Left lung (tissue), 10 donors: ENCODE results near the gene TTLL8. TPM values are rescaled to one million over a fixed set of nuclear protein-coding genes. Genes with fewer than 3 reads are reported as not detected.
A peak's percentile ranks its signal among the peaks of the same experiment; 100 is the strongest.

Experiments used
- ATAC-seq: fragments of 200-7000 bp; cut with Tn5 transposase; one replicate; pipeline ENCODE4 v1.9.1; 2020; ENCODE audit warnings: moderate library complexity
- DNase-seq, 4 donors: peaks; one replicate each; pipeline ENCODE4 v3.0.0-alpha.2; 2013 to 2020
- H3K27ac ChIP-seq, 2 donors: fragments of 200-600 bp; sonication (generic) in 1 of 2; one replicate each; pipeline versions ENCODE4 v1.5.0 to v1.8.0; 2020 to 2021
- H3K27me3 ChIP-seq, 2 donors: fragments of 200-600 bp; sonication (generic) in 1 of 2; one replicate each; pipeline versions ENCODE4 v1.5.0 to v1.8.0; 2020 to 2021
- H3K36me3 ChIP-seq, 2 donors: fragments of 200-600 bp; sonication (generic) in 1 of 2; one replicate each; pipeline versions ENCODE4 v1.5.0 to v1.8.0; 2020 to 2021
- H3K4me1 ChIP-seq, 2 donors: fragments of 200-600 bp; one replicate each; pipeline ENCODE4 v1.8.0; 2021
- H3K4me3 ChIP-seq, 2 donors: fragments of 200-600 bp; sonication (generic) in 1 of 2; one replicate each; pipeline versions ENCODE4 v1.5.0 to v1.8.0; 2020 to 2021; ENCODE audit warnings: mild to moderate bottlenecking in 1 of 2
- H3K9me3 ChIP-seq, 2 donors: fragments of 200-600 bp; sonication (generic) in 1 of 2; one replicate each; pipeline versions ENCODE4 v1.5.0 to v1.8.0; 2020 to 2021
- intact Hi-C, 2 donors: fragments of 100-400 bp; cut with DNase I; formaldehyde crosslinking; loops; one replicate each; pipeline versions ENCODE4 v1.11.2 to v1.14.2; 2022
- polyA plus RNA-seq, 6 donors: library from polyadenylated mRNA; unstranded; fragments of 120-200 nt; gene quantifications; one replicate each; pipeline ENCODE4 v1.2.1, GENCODE V29; 2013; ENCODE audit not compliant: insufficient read length in 6 of 6
- total RNA-seq, 2 donors: library from RNA; stranded (reverse); fragmentation: NEBNext Ultra II Directional; extraction: Animal tissue kit (Norgen Biotek cat#: 25700); gene quantifications; one replicate each; pipeline ENCODE4 v1.2.1, GENCODE V29; 2021
- TF ChIP-seq, protein P1 (sequence below), 2 donors: fragments of 200-600 bp; sonication (generic) in 1 of 2; IDR thresholded peaks; one replicate each; pipeline versions ENCODE4 v1.5.0 to v1.8.0; 2021; ENCODE audit warnings: antibody characterized with exemption in 2 of 2
- donor health status: DM: no; HTN: yes; CAD: no.
- donor health status: DM: no; HTN: no; CAD: no.

The TTLL8 gene
- total and polyA plus RNA-seq, 8 donors, result not detected

DNA sequence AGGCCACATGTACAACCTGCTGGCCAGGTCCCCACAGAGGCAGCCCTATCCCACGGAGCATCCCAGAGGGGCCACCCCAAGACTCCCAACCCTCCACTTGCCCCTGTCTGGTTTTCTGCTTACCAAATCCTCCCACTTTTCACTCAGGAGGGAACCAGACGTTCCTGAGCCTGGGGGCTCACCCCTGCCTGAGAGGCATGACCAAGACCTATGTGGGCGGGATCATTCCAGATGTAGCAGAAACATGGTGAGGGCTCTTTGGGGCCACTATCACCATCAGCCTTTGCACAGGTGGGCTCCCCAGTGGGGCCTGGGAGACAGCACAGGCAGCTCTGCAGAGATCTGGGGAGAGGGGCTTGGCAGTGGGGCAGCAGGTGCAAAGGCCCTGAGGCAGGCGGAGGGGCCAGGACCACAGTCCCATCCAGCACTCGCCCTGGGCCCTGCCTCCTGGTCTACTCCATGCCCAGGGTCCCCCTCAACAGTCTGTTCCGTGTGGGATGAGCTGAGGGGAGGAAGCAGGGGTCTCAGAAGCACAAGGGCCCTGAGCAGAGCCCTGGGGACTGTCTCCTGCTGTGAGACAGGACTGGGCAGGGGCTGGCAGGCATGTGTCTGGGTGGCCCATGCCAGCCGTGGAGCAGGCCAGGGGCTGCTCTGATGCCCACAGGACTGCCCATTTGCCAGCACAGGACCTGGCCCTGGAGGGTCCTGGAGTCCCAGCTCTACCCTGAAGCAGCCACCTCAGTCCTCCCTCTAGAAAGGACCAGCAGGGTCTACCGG, 88.2 kb downstream of the TTLL8 start:
- intact Hi-C loops, result no loop called here
- no peaks in the 10 kb centered on the region for H3K9me3 ChIP-seq
- H3K4me1 ChIP-seq, result peaks cover 24 to 77% of the 10 kb centered on the region in 2 donors
- TF ChIP-seq, protein P1, sequence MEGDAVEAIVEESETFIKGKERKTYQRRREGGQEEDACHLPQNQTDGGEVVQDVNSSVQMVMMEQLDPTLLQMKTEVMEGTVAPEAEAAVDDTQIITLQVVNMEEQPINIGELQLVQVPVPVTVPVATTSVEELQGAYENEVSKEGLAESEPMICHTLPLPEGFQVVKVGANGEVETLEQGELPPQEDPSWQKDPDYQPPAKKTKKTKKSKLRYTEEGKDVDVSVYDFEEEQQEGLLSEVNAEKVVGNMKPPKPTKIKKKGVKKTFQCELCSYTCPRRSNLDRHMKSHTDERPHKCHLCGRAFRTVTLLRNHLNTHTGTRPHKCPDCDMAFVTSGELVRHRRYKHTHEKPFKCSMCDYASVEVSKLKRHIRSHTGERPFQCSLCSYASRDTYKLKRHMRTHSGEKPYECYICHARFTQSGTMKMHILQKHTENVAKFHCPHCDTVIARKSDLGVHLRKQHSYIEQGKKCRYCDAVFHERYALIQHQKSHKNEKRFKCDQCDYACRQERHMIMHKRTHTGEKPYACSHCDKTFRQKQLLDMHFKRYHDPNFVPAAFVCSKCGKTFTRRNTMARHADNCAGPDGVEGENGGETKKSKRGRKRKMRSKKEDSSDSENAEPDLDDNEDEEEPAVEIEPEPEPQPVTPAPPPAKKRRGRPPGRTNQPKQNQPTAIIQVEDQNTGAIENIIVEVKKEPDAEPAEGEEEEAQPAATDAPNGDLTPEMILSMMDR (IDR thresholded peaks at IDR 0.05), result no peak
- no peak overlapping the region for H3K4me3 ChIP-seq
- DNase-seq (peak in 1 of 4 donors; percentile 78), ATAC-seq (no peak)
- H3K36me3 ChIP-seq, result peaks cover 0 to 14% of the 10 kb centered on the region in 2 donors
- peaks cover 0 to 8% of the 10 kb centered on the region in 2 donors for H3K27me3 ChIP-seq
- H3K27ac ChIP-seq, result peak overlapping the region; percentile 61 to 96

DNA sequence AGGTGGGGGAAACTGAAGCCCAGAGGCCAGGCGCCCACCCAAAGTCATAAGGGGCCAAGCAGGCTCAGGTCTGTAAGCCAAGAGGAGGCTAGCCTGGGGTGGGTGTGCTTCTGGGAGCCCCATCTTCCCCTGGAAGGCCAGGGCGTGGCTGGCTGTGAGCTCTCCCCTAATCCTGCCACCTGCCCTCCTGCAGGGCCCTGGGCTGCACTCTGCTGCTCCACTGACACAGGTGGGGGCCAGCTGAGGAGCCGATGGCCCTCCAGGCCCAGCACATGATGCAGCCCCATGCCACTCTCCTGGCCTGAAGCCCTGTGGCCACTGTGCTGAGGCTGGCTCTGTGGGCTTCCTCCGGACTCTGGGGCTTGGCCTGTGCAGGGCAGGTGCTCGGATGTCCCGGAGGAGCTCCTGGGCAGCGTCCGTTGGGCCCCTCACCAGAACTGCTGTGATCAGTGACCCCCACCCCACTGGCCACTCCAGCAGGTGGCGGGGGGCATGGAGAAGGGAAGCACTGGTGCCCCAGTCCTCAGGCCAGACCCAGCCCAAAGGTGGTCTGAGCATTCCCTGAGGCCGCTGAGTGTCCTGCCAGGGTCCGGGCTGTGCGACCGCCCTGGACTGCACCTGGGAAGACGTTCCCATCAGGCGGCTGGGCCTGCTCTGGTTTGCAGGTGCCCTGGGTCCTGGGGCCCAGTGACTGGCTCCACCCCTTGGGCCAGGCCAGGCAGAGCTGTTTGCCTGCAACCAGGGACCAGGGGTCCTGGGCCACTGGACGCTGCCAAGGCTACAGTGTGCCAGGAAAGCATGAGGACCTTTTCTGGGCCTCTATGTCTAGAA, 89.1 kb downstream of the TTLL8 start:
- Histone ChIP-seq H3K27me3 (peaks cover 0 to 8% of the 10 kb centered on the region in 2 donors), H3K4me1 (peaks cover 31 to 85% of the 10 kb centered on the region in 2 donors), H3K36me3 (peaks cover 0 to 23% of the 10 kb centered on the region in 2 donors), H3K27ac (peak overlapping the region in 1 of 2 donors; percentile 97), H3K4me3 (no peak overlapping the region), H3K9me3 (no peaks in the 10 kb centered on the region)
- TF ChIP-seq, protein P1 (IDR thresholded peaks at IDR 0.05), result no peak
- intact Hi-C loops, result no loop called here
- peak in 2 of 4 donors; percentile 36 to 79 for DNase-seq
- no peak for ATAC-seq

Other genes with a start within 250 kb of the TTLL8 start
- gene BRD1, start 230.4 kb downstream of the TTLL8 start, total RNA-seq, result 10 to 100 TPM; 27.4 to 32.4 TPM
- gene BRD1, start 230.4 kb downstream of the TTLL8 start, polyA plus RNA-seq, result 10 to 100 TPM; 34.9 to 50.3 (median 39.4) TPM
- gene ZBED4, start 204.5 kb downstream of the TTLL8 start, total RNA-seq, result 10 to 100 TPM; 12.8 to 13.8 TPM
- gene ZBED4, start 204.5 kb downstream of the TTLL8 start, polyA plus RNA-seq, result 10 to 100 TPM; 14.5 to 19.8 (median 16.3) TPM
- 10 to 100 TPM; 29.4 to 35.2 TPM for gene ALG12, start 139.9 kb downstream of the TTLL8 start, total RNA-seq
- 10 to 100 TPM; 16.4 to 32.6 (median 23.7) TPM for gene ALG12, start 139.9 kb downstream of the TTLL8 start, polyA plus RNA-seq
- gene CRELD2, start 139.7 kb downstream of the TTLL8 start, total RNA-seq, result 10 to 100 TPM; 59.7 to 79.7 TPM
- gene CRELD2, start 139.7 kb downstream of the TTLL8 start, polyA plus RNA-seq, result 10 to 100 TPM; 28.5 to 43.1 (median 31.7) TPM
- 100 to 1,000 TPM in 1 of 2 donors, 10 to 100 TPM in 1; 80.6 to 129 TPM for gene PIM3, start 97.5 kb downstream of the TTLL8 start, total RNA-seq
- gene PIM3, start 97.5 kb downstream of the TTLL8 start, polyA plus RNA-seq, result 10 to 100 TPM; 21.3 to 40.4 (median 30.0) TPM
- gene IL17REL, start 45.5 kb downstream of the TTLL8 start, total RNA-seq, result not detected
- gene IL17REL, start 45.5 kb downstream of the TTLL8 start, polyA plus RNA-seq, result under 1 TPM in 5 of 6 donors, not detected in 1; 0.06 to 0.17 (median 0.07) TPM
- 1 to 10 TPM in 1 of 2 donors, under 1 TPM in 1; 0.39 to 2.9 TPM for gene MLC1, start 27.1 kb upstream of the TTLL8 start, total RNA-seq
- 1 to 10 TPM; 1.5 to 3.0 (median 2.1) TPM for gene MLC1, start 27.1 kb upstream of the TTLL8 start, polyA plus RNA-seq
- gene MOV10L1, start 31.7 kb upstream of the TTLL8 start, total RNA-seq, result 1 to 10 TPM in 1 of 2 donors, under 1 TPM in 1; 0.37 to 1.7 TPM
- gene MOV10L1, start 31.7 kb upstream of the TTLL8 start, polyA plus RNA-seq, result 1 to 10 TPM; 1.7 to 4.7 (median 2.7) TPM
- gene PANX2, start 112.4 kb upstream of the TTLL8 start, total RNA-seq, result 1 to 10 TPM; 2.1 to 4.6 TPM
- gene PANX2, start 112.4 kb upstream of the TTLL8 start, polyA plus RNA-seq, result under 1 TPM; 0.51 to 0.84 (median 0.61) TPM
- gene TRABD, start 127.6 kb upstream of the TTLL8 start, total RNA-seq, result 10 to 100 TPM; 37.5 to 54.2 TPM
- 10 to 100 TPM; 16.0 to 29.1 (median 22.1) TPM for gene TRABD, start 127.6 kb upstream of the TTLL8 start, polyA plus RNA-seq
- gene SELENOO, start 142.7 kb upstream of the TTLL8 start, total RNA-seq, result 10 to 100 TPM; 19.5 to 22.0 TPM
- gene SELENOO, start 142.7 kb upstream of the TTLL8 start, polyA plus RNA-seq, result 10 to 100 TPM; 18.5 to 28.9 (median 21.8) TPM
- gene TUBGCP6, start 186.7 kb upstream of the TTLL8 start, total RNA-seq, result 10 to 100 TPM; 40.8 to 41.3 TPM
- 10 to 100 TPM; 37.2 to 50.1 (median 44.5) TPM for gene TUBGCP6, start 186.7 kb upstream of the TTLL8 start, polyA plus RNA-seq
- gene HDAC10, start 193.0 kb upstream of the TTLL8 start, total RNA-seq, result 10 to 100 TPM; 39.1 to 42.2 TPM
- gene HDAC10, start 193.0 kb upstream of the TTLL8 start, polyA plus RNA-seq, result 10 to 100 TPM; 23.9 to 39.6 (median 34.0) TPM
- 10 to 100 TPM; 11.6 to 14.6 TPM for gene MAPK12, start 203.4 kb upstream of the TTLL8 start, total RNA-seq
- 10 to 100 TPM; 14.2 to 31.4 (median 23.2) TPM for gene MAPK12, start 203.4 kb upstream of the TTLL8 start, polyA plus RNA-seq
- gene MAPK11, start 212.1 kb upstream of the TTLL8 start, total RNA-seq, result 10 to 100 TPM; 10.3 to 15.1 TPM
- gene MAPK11, start 212.1 kb upstream of the TTLL8 start, polyA plus RNA-seq, result 10 to 100 TPM; 12.9 to 21.5 (median 14.7) TPM
- 100 to 1,000 TPM; 237 to 391 TPM for gene PLXNB2, start 249.3 kb upstream of the TTLL8 start, total RNA-seq
- gene PLXNB2, start 249.3 kb upstream of the TTLL8 start, polyA plus RNA-seq, result 100 to 1,000 TPM; 116 to 149 (median 137) TPM